ENCODE results near the gene CHCHD5.

CHCHD5 gene

GRCh38 chr2:112625474-112626114, 41.2 kb downstream of the CHCHD5 start:
- no peak overlapping the region for H3K4me3 ChIP-seq (ENCODE audit: low read depth, low read length)
- DNase-seq (ENCODE audit: low read depth), result no peak
- TF ChIP-seq CTCF (IDR thresholded peaks at IDR 0.05; ENCODE audit: control insufficient read depth, extremely low read depth, insufficient read depth), result no peak

- no peak overlapping the region for H3K4me3 ChIP-seq (ENCODE audit: low read depth, low read length)
- TF ChIP-seq CTCF (IDR thresholded peaks at IDR 0.05; ENCODE audit: control insufficient read depth, extremely low read depth, insufficient read depth), result peak; percentile 92
- no peak for DNase-seq (ENCODE audit: low read depth)
These were observed 42.2 kb downstream of the CHCHD5 start for GRCh38 chr2:112626604-112627059.

GRCh38 chr2:112627060-112628040, 42.9 kb downstream of the CHCHD5 start:
- H3K4me3 ChIP-seq (ENCODE audit: low read depth, low read length), result no peak overlapping the region
- TF ChIP-seq CTCF (IDR thresholded peaks at IDR 0.05; ENCODE audit: control insufficient read depth, extremely low read depth, insufficient read depth), result no peak
- DNase-seq (ENCODE audit: low read depth), result no peak

- DNase-seq (ENCODE audit: low read depth), result no peak
- no peak overlapping the region for H3K4me3 ChIP-seq (ENCODE audit: low read depth, low read length)
- TF ChIP-seq CTCF (IDR thresholded peaks at IDR 0.05; ENCODE audit: control insufficient read depth, extremely low read depth, insufficient read depth), result no peak
These were observed 44.8 kb downstream of the CHCHD5 start for GRCh38 chr2:112629224-112629623.

- no peak overlapping the region for H3K4me3 ChIP-seq (ENCODE audit: low read depth, low read length)
- TF ChIP-seq CTCF (IDR thresholded peaks at IDR 0.05; ENCODE audit: control insufficient read depth, extremely low read depth, insufficient read depth), result no peak
- DNase-seq (ENCODE audit: low read depth), result no peak
These were observed 45.4 kb downstream of the CHCHD5 start for GRCh38 chr2:112629823-112630222.

GRCh38 chr2:112630268-112630667, 45.9 kb downstream of the CHCHD5 start:
- no peak for DNase-seq (ENCODE audit: low read depth)
- H3K4me3 ChIP-seq (ENCODE audit: low read depth, low read length), result no peak overlapping the region
- no peak for TF ChIP-seq CTCF (IDR thresholded peaks at IDR 0.05; ENCODE audit: control insufficient read depth, extremely low read depth, insufficient read depth)

Data from LNCaP clone FGC (cell line).